ENCODE measurements around the gene TRIM33.

Gene TRIM33

DNA sequence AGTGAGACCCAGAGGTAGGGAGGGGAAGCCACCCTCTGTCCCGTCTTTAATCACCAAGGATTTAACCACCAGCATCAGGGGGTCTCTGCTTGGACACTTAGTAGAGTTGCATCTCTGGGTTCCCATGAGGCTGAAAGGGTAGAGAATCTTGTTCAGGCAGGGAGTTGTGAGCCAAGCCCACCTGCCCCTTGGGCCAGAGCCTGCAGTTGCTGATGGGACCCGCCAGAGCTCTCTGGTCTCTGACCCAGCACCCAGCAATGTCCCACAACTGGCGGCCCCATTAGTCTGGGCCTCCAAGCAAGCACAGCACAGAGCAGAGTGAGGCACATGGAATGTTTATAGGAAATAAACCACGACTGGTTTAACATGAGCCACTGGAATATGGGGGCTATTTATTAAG, 166.3 kb downstream of the TRIM33 start:
- H3K4me3 ChIP-seq (ENCODE audit: low read depth, low read length): no peak overlapping the region
- H2AFZ ChIP-seq: no peak overlapping the region
- no peak overlapping the region for H3K9ac ChIP-seq
- TF ChIP-seq, protein P1, sequence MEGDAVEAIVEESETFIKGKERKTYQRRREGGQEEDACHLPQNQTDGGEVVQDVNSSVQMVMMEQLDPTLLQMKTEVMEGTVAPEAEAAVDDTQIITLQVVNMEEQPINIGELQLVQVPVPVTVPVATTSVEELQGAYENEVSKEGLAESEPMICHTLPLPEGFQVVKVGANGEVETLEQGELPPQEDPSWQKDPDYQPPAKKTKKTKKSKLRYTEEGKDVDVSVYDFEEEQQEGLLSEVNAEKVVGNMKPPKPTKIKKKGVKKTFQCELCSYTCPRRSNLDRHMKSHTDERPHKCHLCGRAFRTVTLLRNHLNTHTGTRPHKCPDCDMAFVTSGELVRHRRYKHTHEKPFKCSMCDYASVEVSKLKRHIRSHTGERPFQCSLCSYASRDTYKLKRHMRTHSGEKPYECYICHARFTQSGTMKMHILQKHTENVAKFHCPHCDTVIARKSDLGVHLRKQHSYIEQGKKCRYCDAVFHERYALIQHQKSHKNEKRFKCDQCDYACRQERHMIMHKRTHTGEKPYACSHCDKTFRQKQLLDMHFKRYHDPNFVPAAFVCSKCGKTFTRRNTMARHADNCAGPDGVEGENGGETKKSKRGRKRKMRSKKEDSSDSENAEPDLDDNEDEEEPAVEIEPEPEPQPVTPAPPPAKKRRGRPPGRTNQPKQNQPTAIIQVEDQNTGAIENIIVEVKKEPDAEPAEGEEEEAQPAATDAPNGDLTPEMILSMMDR (IDR thresholded peaks at IDR 0.05): no peak
- no peak overlapping the region for H3K27ac ChIP-seq
- H3K4me2 ChIP-seq (ENCODE audit: low read length): no peak overlapping the region
- no peaks in the 10 kb centered on the region for H3K27me3 ChIP-seq (ENCODE audit: control insufficient read depth, insufficient read depth, low read length)
- H3K4me1 ChIP-seq: no peaks in the 10 kb centered on the region
- H3K79me2 ChIP-seq: no peaks in the 10 kb centered on the region
- no peaks in the 10 kb centered on the region for H3K36me3 ChIP-seq (ENCODE audit: control insufficient read depth, insufficient read depth, low read length)
- no peaks in the 10 kb centered on the region for H3K9me3 ChIP-seq (ENCODE audit: control insufficient read depth, low read length)

All from parathyroid adenoma (tissue), 2 donors.